GM21390 (cell line): ENCODE data around the gene NDUFC1.
"Not testable (repeated sequence)": the region's sequence is repeated elsewhere in the genome, so short reads cannot be mapped to it uniquely, and the experiment has no call there.

Experiments used
- ATAC-seq: cut with Tn5 transposase; IDR thresholded peaks from one replicate; pipeline ENCODE4 v1.9.1; 2021; ENCODE audit not compliant: unreplicated experiment

The NDUFC1 gene

GRCh38 chr4:139301821-139302611 is at the start of gene NDUFC1:
TSS of gene NDUFC1 (minus strand) at chr4:139302477. CDS start at chr4:139295798, 6,679 bp downstream.
- ATAC-seq, result peak; percentile 37

- no peak for ATAC-seq
These were observed 35.3 kb upstream of the NDUFC1 start for GRCh38 chr4:139337612-139338011.

- ATAC-seq, result no peak
These were observed 30.8 kb upstream of the NDUFC1 start for GRCh38 chr4:139333046-139333445.

- ATAC-seq, result no peak
These were observed 28.9 kb upstream of the NDUFC1 start for GRCh38 chr4:139331185-139331584.

GRCh38 chr4:139330283-139330682 is 28.0 kb upstream of the NDUFC1 start:
- ATAC-seq, result no peak

- ATAC-seq, result no peak
These were observed 27.5 kb upstream of the NDUFC1 start for GRCh38 chr4:139329665-139330200.

- ATAC-seq, result no peak
These were observed 22.3 kb upstream of the NDUFC1 start for GRCh38 chr4:139324620-139325019.

GRCh38 chr4:139322541-139322940 is 20.3 kb upstream of the NDUFC1 start:
- ATAC-seq, result not testable (repeated sequence)

- ATAC-seq, result not testable (repeated sequence)
These were observed 19.8 kb upstream of the NDUFC1 start for GRCh38 chr4:139322070-139322469.

GRCh38 chr4:139319571-139319970 is 17.3 kb upstream of the NDUFC1 start:
- no peak for ATAC-seq

- no peak for ATAC-seq
These were observed 15.4 kb upstream of the NDUFC1 start for GRCh38 chr4:139317635-139318034.

- ATAC-seq, result no peak
These were observed 14.5 kb upstream of the NDUFC1 start for GRCh38 chr4:139316733-139317132.

- peak; percentile 74 for ATAC-seq
These were observed 13.0 kb upstream of the NDUFC1 start for GRCh38 chr4:139315221-139315675.

- no peak for ATAC-seq
These were observed 11.9 kb upstream of the NDUFC1 start for GRCh38 chr4:139314047-139314800.

GRCh38 chr4:139313414-139313813 is 11.1 kb upstream of the NDUFC1 start:
- ATAC-seq, result not testable (repeated sequence)

GRCh38 chr4:139312552-139313332 is 10.5 kb upstream of the NDUFC1 start:
- ATAC-seq, result no peak

GRCh38 chr4:139311909-139312308 is 9.6 kb upstream of the NDUFC1 start:
- ATAC-seq, result no peak

GRCh38 chr4:139304920-139305319 is 2.6 kb upstream of the NDUFC1 start:
- ATAC-seq, result no peak

- ATAC-seq, result peak; percentile 84
These were observed 1.0 kb downstream of the NDUFC1 start, which contains the start of gene NAA15 for GRCh38 chr4:139301113-139301820. TSS of gene NAA15 (plus strand) at chr4:139301505. CDS start at chr4:139301778, 273 bp downstream.

- ATAC-seq, result peak; percentile 9
These were observed 1.7 kb downstream of the NDUFC1 start for GRCh38 chr4:139300431-139301112.
